ELR (cell line): ENCODE results near the gene SCN1A.
"Not testable (repeated sequence)": the region's sequence is repeated elsewhere in the genome, so short reads cannot be mapped to it uniquely, and the experiment has no call there.

Experiments used
- DNase-seq: peaks from one replicate; pipeline ENCODE4 v3.0.0-alpha.2; 2015; ENCODE audit warnings: low read depth

The SCN1A gene

GRCh38 chr2:166135152-166135848, 7.5 kb upstream of the SCN1A start:
- no peak for DNase-seq

GRCh38 chr2:166134252-166135151, 6.7 kb upstream of the SCN1A start:
- DNase-seq, result no peak

- no peak for DNase-seq
These were observed 5.8 kb upstream of the SCN1A start for GRCh38 chr2:166133653-166134052.

GRCh38 chr2:166128156-166128505, 311 bp upstream of the SCN1A start:
- DNase-seq, result no peak

GRCh38 chr2:166126007-166126639, 1.7 kb downstream of the SCN1A start:
- DNase-seq, result no peak

- no peak for DNase-seq
These were observed 2.3 kb downstream of the SCN1A start for GRCh38 chr2:166125557-166125956.

GRCh38 chr2:166118180-166118579, 9.6 kb downstream of the SCN1A start:
- DNase-seq, result no peak

- no peak for DNase-seq
These were observed 10.3 kb downstream of the SCN1A start for GRCh38 chr2:166117491-166117890.

- DNase-seq, result no peak
These were observed 12.2 kb downstream of the SCN1A start for GRCh38 chr2:166115589-166115988.

- peak; percentile 56 for DNase-seq
These were observed 15.6 kb downstream of the SCN1A start for GRCh38 chr2:166112193-166112605.

GRCh38 chr2:166106431-166107015, 21.3 kb downstream of the SCN1A start:
- DNase-seq, result peak; percentile 43

GRCh38 chr2:166104773-166105172, 23.0 kb downstream of the SCN1A start:
- DNase-seq, result no peak

GRCh38 chr2:166104084-166104483, 23.7 kb downstream of the SCN1A start:
- DNase-seq, result no peak

GRCh38 chr2:166103277-166103676, 24.5 kb downstream of the SCN1A start:
- not testable (repeated sequence) for DNase-seq

- no peak for DNase-seq
These were observed 33.5 kb downstream of the SCN1A start for GRCh38 chr2:166094325-166094724.

- peak; percentile 75 for DNase-seq
These were observed 34.9 kb downstream of the SCN1A start for GRCh38 chr2:166092889-166093288.

GRCh38 chr2:166091439-166091838, 36.4 kb downstream of the SCN1A start:
- DNase-seq, result no peak

- peak; percentile 18 for DNase-seq
These were observed 36.9 kb downstream of the SCN1A start for GRCh38 chr2:166090908-166091307.

- DNase-seq, result peak; percentile 23
These were observed 37.5 kb downstream of the SCN1A start for GRCh38 chr2:166090346-166090745.

- peak; percentile 39 for DNase-seq
These were observed 39.2 kb downstream of the SCN1A start for GRCh38 chr2:166088634-166089033.

- no peak for DNase-seq
These were observed 43.5 kb downstream of the SCN1A start for GRCh38 chr2:166084301-166084700.

GRCh38 chr2:166082736-166083135, 45.1 kb downstream of the SCN1A start:
- no peak for DNase-seq
